Aorta (tissue), 5 donors: ENCODE results near the gene RLBP1. TPM values are rescaled to one million over a fixed set of nuclear protein-coding genes. Genes with fewer than 3 reads are reported as not detected.

Source experiments
- ATAC-seq: fragments of 200-7000 bp; cut with Tn5 transposase; one replicate; pipeline ENCODE4 v1.9.1; 2022; ENCODE audit warnings: moderate library complexity; ENCODE audit not compliant: low FRiP score
- DNase-seq, 2 donors: peaks; one replicate each; pipeline ENCODE4 v3.0.0-alpha.2; 2020
- H3K27ac ChIP-seq, 2 donors: one replicate each; pipeline ENCODE4 v1.5.1; 2013; ENCODE audit warnings: low read length in 2 of 2, mild to moderate bottlenecking in 2 of 2, moderate library complexity in 2 of 2, control low read depth in 1 of 2, inconsistent platforms in 1 of 2, low read depth in 1 of 2
- H3K27me3 ChIP-seq, 2 donors: one replicate each; pipeline ENCODE4 v1.6.1; 2013; ENCODE audit warnings: control low read depth in 1 of 2, low read length in 1 of 2, mild to moderate bottlenecking in 1 of 2, moderate library complexity in 1 of 2; ENCODE audit not compliant: insufficient read depth in 2 of 2, control insufficient read depth in 1 of 2
- H3K36me3 ChIP-seq, 2 donors: one replicate each; pipeline ENCODE4 v1.6.1; 2013; ENCODE audit warnings: control low read depth in 1 of 2, low read length in 1 of 2, mild to moderate bottlenecking in 1 of 2; ENCODE audit not compliant: insufficient read depth in 2 of 2, control insufficient read depth in 1 of 2
- H3K4me1 ChIP-seq, 2 donors: one replicate each; pipeline ENCODE4 v1.6.1; 2013; ENCODE audit warnings: low read length in 2 of 2, control low read depth in 1 of 2, mild to moderate bottlenecking in 1 of 2, moderate library complexity in 1 of 2; ENCODE audit not compliant: insufficient read depth in 2 of 2, control insufficient read depth in 1 of 2
- H3K4me3 ChIP-seq, 2 donors: one replicate each; pipeline ENCODE4 v1.5.1; 2013; ENCODE audit warnings: low read length in 2 of 2, control low read depth in 1 of 2, mild to moderate bottlenecking in 1 of 2
- H3K9me3 ChIP-seq: one replicate; pipeline ENCODE4 v1.6.1; 2013; ENCODE audit warnings: mild to moderate bottlenecking, low read length; ENCODE audit not compliant: control insufficient read depth
- WGBS, 2 donors: extraction: QIAGEN DNeasy Blood & Tissue Kit; methylation state at CpG; one replicate each; pipeline ENCODE4 v1.1.7; 2013; 5-methylcytosine and 5-hydroxymethylcytosine counted together
- intact Hi-C, 2 donors: fragments of 100-400 bp; cut with DNase I; formaldehyde crosslinking; loops; one replicate each; pipeline versions ENCODE4 v1.14.2 to v1.15.0; 2022
- polyA plus RNA-seq, 2 donors: library from polyadenylated mRNA; stranded (reverse); fragments of 200-250 nt; gene quantifications; one replicate each; pipeline ENCODE4 v1.2.3, GENCODE V29; 2013
- total RNA-seq, 2 donors: library from RNA; stranded (reverse); fragmentation: NEBNext Ultra II Directional; extraction: Animal tissue kit (Norgen Biotek cat#: 25700); gene quantifications; one replicate each; pipeline ENCODE4 v1.2.1, GENCODE V29; 2021
- donor health status: healthy with polysubstance abuse.
- donor health status: Bipolar disorder and iron deficiency.
- donor health status: DM: no; HTN: no; CAD: no.
- donor health status: DM: no; HTN: no; CAD: no.
- donor health status: DM: yes; HTN: yes; CAD: no.

RLBP1 gene
- total and polyA plus RNA-seq, 4 donors, result not detected

- no peak overlapping the region for H3K27ac ChIP-seq
- H3K36me3 ChIP-seq, result peaks cover 9 to 25% of the 10 kb centered on the region in 2 donors
- H3K9me3 ChIP-seq, result no peaks in the 10 kb centered on the region
- no peak for DNase-seq
- ATAC-seq, result no peak
- WGBS, 2 donors, result 58 to 63% methylated on average over 2 of the region's 2 CpGs
- no peaks in the 10 kb centered on the region for H3K4me1 ChIP-seq
- intact Hi-C loops, result loop anchor here in 1 of 2 donors (10.0 kb wide), 1 partner anchor 567 kb away; the partner anchor contains the start of gene AEN
- H3K27me3 ChIP-seq, result no peaks in the 10 kb centered on the region
- H3K4me3 ChIP-seq, result no peak overlapping the region
Measured at GRCh38 chr15:89192136-89192535, 29.2 kb downstream of the RLBP1 start.

- WGBS, 2 donors, result 89 to 92% methylated on average over 8 of the region's 8 CpGs
- no peak overlapping the region for H3K27ac ChIP-seq
- intact Hi-C loops, result no loop called here
- ATAC-seq (no peak), DNase-seq (no peak)
- H3K4me3 ChIP-seq, result no peak overlapping the region
- no peaks in the 10 kb centered on the region for H3K4me1 ChIP-seq
- peaks cover 3 to 28% of the 10 kb centered on the region in 2 donors for H3K36me3 ChIP-seq
- H3K27me3 ChIP-seq, result no peaks in the 10 kb centered on the region
- no peaks in the 10 kb centered on the region for H3K9me3 ChIP-seq
Measured at GRCh38 chr15:89187986-89188514, 33.3 kb downstream of the RLBP1 start.

- no peak for ATAC-seq
- 79 to 81% methylated on average over 9 of the region's 9 CpGs for WGBS, 2 donors
- Histone ChIP-seq H3K9me3 (no peaks in the 10 kb centered on the region), H3K36me3 (peaks cover 0 to 28% of the 10 kb centered on the region in 2 donors), H3K27ac (no peak overlapping the region), H3K4me3 (no peak overlapping the region), H3K4me1 (no peaks in the 10 kb centered on the region), H3K27me3 (no peaks in the 10 kb centered on the region)
- DNase-seq, result no peak
- intact Hi-C loops, result no loop called here
Measured at GRCh38 chr15:89187301-89187985, 33.9 kb downstream of the RLBP1 start.

GRCh38 chr15:89186803-89187202 lies 34.6 kb downstream of the RLBP1 start:
- Histone ChIP-seq H3K9me3 (no peaks in the 10 kb centered on the region), H3K27ac (no peak overlapping the region), H3K27me3 (no peaks in the 10 kb centered on the region), H3K36me3 (peaks cover 0 to 25% of the 10 kb centered on the region in 2 donors), H3K4me1 (no peaks in the 10 kb centered on the region), H3K4me3 (no peak overlapping the region)
- ATAC-seq, result no peak
- intact Hi-C loops, result no loop called here
- DNase-seq, result no peak
- 71 to 75% methylated on average over 6 of the region's 6 CpGs for WGBS, 2 donors

GRCh38 chr15:89184886-89185526 lies 36.4 kb downstream of the RLBP1 start:
- Histone ChIP-seq H3K27me3 (no peaks in the 10 kb centered on the region), H3K4me3 (no peak overlapping the region), H3K9me3 (no peaks in the 10 kb centered on the region), H3K36me3 (peaks cover 0 to 16% of the 10 kb centered on the region in 2 donors), H3K4me1 (no peaks in the 10 kb centered on the region), H3K27ac (no peak overlapping the region)
- ATAC-seq (no peak), DNase-seq (no peak)
- intact Hi-C loops, result no loop called here
- WGBS, 2 donors, result 94% methylated on average over 12 of the region's 12 CpGs

GRCh38 chr15:89184357-89184756 lies 37.0 kb downstream of the RLBP1 start:
- intact Hi-C loops, result no loop called here
- DNase-seq (no peak), ATAC-seq (no peak)
- 74 to 81% methylated on average over 6 of the region's 6 CpGs for WGBS, 2 donors
- Histone ChIP-seq H3K4me3 (no peak overlapping the region), H3K4me1 (no peaks in the 10 kb centered on the region), H3K27me3 (no peaks in the 10 kb centered on the region), H3K36me3 (peaks cover 0 to 16% of the 10 kb centered on the region in 2 donors), H3K9me3 (no peaks in the 10 kb centered on the region), H3K27ac (no peak overlapping the region)

GRCh38 chr15:89179966-89180875 lies 41.2 kb downstream of the RLBP1 start:
- no peak for ATAC-seq

GRCh38 chr15:89178307-89178977 lies 42.9 kb downstream of the RLBP1 start:
- Histone ChIP-seq H3K27ac (no peak overlapping the region), H3K4me3 (no peak overlapping the region), H3K27me3 (no peaks in the 10 kb centered on the region), H3K9me3 (no peaks in the 10 kb centered on the region), H3K36me3 (peaks cover 2 to 3% of the 10 kb centered on the region in 2 donors), H3K4me1 (peaks cover 0 to 7% of the 10 kb centered on the region in 2 donors)
- ATAC-seq, result no peak
- intact Hi-C loops, result loop anchor here (5.0 to 10.0 kb wide), 3 partner anchors 94 to 276 kb away; partner anchors contain the start of gene ABHD2 (in 2 of the 2)
- no peak for DNase-seq
- 80 to 82% methylated on average over 11 of the region's 11 CpGs for WGBS, 2 donors

More at GRCh38 chr15:89179966-89180875, 41.2 kb downstream of the RLBP1 start:
- no peak overlapping the region for H3K27ac ChIP-seq
- peaks cover 0 to 3% of the 10 kb centered on the region in 2 donors for H3K4me1 ChIP-seq
- H3K36me3 ChIP-seq, result peaks cover 0 to 4% of the 10 kb centered on the region in 2 donors
- H3K27me3 ChIP-seq, result no peaks in the 10 kb centered on the region
- intact Hi-C loops, result loop anchor here (5.0 to 10.0 kb wide), 3 partner anchors 95 to 278 kb away; partner anchors contain the start of gene ABHD2 (in 2 of the 2)
- no peak overlapping the region for H3K4me3 ChIP-seq
- WGBS, 2 donors, result 66 to 70% methylated on average over 5 of the region's 5 CpGs
- H3K9me3 ChIP-seq, result no peaks in the 10 kb centered on the region
- DNase-seq, result no peak
